Measurements from ENCODE around the gene EXT2.

DNA sequence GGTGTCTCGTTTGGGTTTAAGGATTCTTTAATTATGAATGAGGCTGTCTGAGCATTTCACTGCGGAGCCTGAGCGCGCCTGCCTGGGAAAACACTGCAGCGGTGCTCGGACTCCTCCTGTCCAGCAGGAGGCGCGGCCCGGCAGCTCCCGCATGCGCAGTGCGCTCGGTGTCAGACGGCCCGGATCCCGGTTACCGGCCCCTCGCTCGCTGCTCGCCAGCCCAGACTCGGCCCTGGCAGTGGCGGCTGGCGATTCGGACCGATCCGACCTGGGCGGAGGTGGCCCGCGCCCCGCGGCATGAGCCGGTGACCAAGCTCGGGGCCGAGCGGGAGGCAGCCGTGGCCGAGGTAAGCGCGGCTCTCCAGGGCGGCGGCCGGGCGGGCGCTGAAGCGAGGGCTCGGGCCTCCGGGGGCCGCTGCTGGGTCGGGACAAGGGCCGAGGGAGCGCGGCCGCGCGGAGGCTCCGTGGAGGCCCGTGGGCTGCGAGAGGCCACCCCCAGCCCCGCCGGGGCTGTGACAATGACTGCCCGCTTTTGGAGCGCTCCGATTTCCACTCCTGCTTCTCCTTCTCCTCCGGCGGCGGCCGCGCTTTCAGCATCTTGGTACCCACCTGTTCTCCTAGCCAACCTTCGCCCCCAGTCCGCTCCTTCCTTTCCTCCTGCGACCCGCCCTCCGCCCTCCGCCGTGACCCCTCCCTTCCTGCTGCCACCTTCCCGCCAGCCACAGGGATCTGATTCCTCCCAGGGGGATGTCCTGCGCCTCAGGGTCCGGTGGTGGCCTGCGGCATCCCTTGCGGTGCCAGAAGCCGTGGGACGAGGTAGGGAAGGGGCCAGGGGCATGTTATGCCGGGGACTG is at the start of gene EXT2:
- TF ChIP-seq, protein P1, sequence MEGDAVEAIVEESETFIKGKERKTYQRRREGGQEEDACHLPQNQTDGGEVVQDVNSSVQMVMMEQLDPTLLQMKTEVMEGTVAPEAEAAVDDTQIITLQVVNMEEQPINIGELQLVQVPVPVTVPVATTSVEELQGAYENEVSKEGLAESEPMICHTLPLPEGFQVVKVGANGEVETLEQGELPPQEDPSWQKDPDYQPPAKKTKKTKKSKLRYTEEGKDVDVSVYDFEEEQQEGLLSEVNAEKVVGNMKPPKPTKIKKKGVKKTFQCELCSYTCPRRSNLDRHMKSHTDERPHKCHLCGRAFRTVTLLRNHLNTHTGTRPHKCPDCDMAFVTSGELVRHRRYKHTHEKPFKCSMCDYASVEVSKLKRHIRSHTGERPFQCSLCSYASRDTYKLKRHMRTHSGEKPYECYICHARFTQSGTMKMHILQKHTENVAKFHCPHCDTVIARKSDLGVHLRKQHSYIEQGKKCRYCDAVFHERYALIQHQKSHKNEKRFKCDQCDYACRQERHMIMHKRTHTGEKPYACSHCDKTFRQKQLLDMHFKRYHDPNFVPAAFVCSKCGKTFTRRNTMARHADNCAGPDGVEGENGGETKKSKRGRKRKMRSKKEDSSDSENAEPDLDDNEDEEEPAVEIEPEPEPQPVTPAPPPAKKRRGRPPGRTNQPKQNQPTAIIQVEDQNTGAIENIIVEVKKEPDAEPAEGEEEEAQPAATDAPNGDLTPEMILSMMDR (IDR thresholded peaks at IDR 0.05): peak; percentile 85 to 94 (median 90)
- TF ChIP-seq POLR2AphosphoS5 (IDR thresholded peaks at IDR 0.05) (peak; percentile 49), POLR2A (IDR thresholded peaks at IDR 0.05) (peak; percentile 59 to 68)
